Testis (tissue), 2 donors: ENCODE results near the gene SLC22A4.

Experiments used
- POLR2A ChIP-seq: fragments of 450-650 bp; IDR thresholded peaks from one replicate; pipeline ENCODE4 v1.6.1; 2017; ENCODE audit warnings: antibody characterized with exemption, mild to moderate bottlenecking, moderate library complexity
- TF ChIP-seq, protein P1 (sequence below), 3 experiments: fragments of 450-650 bp in 2 of 3; fragments of 200-600 bp in 1 of 3; sonication (generic) in 1 of 3; IDR thresholded peaks; one replicate each; pipeline ENCODE4 v1.5.1; 2016 to 2019; ENCODE audit warnings: antibody characterized with exemption in 3 of 3, mild to moderate bottlenecking in 2 of 3, moderate library complexity in 1 of 3

DNA sequence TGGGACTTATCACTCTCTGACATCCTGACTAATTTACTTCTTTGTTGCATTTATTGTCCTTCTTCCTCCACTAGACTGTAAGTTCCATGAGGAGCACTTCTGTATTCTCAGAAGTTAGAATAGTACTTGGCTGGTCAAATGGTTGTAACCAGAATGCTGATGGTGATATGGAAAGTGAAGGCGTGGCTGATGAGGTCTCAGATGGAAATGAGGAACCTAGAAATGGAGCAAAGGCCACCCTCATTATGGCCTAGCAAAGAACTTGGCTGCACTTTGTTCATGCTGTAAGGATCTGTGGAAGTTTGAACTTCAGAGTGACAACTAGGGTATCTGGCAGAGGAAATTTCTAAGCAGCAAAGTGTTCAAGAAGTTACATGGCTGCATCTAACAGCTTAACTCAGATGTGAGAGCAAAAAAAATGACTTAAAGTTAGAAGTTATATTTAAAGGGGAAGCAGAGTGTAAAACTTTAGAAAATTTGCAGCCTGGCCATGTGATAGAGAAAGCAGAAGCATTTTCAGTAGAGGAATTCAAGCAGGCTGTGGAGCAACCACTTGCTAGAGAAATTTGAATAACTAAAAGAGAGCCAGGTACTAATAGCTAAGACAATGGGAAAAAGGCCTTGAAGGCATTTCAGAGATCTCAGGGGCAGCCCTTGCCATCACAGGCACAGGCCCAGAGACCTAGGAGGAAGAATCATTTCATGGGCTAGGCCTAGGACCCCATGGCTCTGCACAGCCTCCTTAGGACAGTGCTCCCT lies 60.4 kb downstream of the SLC22A4 start:
- TF ChIP-seq, protein P1, sequence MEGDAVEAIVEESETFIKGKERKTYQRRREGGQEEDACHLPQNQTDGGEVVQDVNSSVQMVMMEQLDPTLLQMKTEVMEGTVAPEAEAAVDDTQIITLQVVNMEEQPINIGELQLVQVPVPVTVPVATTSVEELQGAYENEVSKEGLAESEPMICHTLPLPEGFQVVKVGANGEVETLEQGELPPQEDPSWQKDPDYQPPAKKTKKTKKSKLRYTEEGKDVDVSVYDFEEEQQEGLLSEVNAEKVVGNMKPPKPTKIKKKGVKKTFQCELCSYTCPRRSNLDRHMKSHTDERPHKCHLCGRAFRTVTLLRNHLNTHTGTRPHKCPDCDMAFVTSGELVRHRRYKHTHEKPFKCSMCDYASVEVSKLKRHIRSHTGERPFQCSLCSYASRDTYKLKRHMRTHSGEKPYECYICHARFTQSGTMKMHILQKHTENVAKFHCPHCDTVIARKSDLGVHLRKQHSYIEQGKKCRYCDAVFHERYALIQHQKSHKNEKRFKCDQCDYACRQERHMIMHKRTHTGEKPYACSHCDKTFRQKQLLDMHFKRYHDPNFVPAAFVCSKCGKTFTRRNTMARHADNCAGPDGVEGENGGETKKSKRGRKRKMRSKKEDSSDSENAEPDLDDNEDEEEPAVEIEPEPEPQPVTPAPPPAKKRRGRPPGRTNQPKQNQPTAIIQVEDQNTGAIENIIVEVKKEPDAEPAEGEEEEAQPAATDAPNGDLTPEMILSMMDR (IDR thresholded peaks at IDR 0.05), result no peak
- no peak for TF ChIP-seq POLR2A
